CD1c-positive myeloid dendritic cell (primary cell): Measurements from ENCODE around the gene TDRD1.

Source experiments
- DNase-seq: peaks from one replicate; pipeline ENCODE4 v3.0.0-alpha.2; 2016; ENCODE audit errors: extremely low spot score

Gene TDRD1

GRCh38 chr10:114261076-114261475, 81.9 kb downstream of the TDRD1 start:
- DNase-seq = no peak

DNA sequence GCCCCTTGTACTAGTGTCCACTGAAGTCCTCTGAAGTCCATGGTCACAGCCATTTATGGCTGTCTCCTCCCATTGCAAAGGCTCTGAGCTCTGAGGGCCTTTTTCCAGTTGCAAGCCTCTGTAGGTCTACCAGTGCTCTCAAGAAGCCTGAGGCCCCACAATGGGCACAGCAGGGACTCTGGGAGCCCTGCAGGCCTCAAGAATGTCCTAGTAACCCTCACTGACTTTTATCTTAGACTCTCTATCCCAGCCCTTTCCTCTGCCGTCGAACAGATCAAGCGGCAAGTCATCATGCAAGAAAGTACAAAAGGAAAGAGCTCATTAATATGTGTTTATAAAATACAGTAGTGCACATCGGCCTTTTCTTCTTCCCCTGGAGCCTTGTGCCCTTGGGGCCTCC, 83.3 kb downstream of the TDRD1 start:
- no peak for DNase-seq

GRCh38 chr10:114265392-114266053, 86.4 kb downstream of the TDRD1 start:
- no peak for DNase-seq

- no peak for DNase-seq
Measured at GRCh38 chr10:114266521-114266920, 87.4 kb downstream of the TDRD1 start.

DNA sequence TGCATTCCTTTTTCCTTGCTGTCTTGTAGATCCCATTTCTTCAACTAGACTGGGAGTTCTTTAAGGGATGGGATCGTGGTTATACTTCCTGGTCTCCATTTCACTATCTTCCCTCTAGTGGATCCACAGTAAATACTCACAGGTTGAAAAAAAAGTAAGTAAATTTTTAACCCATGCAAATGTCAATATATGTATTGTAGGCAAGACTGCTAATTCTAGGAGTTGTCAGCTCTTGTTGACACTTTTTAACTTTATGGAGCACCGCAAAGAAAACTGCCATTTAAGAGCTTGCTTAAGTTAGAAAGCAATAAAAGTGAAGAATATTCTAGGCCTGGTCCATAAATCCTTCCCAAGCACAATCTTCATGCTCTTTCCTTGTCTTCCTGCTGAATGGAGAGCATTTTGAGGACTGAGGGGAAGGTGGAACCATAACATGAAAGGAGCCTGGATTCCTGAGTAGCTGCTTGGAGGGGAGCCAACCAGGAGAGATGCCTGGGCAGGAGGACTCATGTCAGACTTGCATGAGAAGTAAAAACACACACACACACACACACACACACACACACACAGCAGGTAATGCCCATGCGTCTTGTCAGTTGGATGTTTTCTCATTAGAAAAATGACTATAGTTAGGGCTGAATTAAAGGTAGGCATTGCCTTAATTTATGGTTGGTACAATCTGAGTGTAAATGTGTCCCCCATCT, 92.1 kb downstream of the TDRD1 start:
- DNase-seq = no peak

DNA sequence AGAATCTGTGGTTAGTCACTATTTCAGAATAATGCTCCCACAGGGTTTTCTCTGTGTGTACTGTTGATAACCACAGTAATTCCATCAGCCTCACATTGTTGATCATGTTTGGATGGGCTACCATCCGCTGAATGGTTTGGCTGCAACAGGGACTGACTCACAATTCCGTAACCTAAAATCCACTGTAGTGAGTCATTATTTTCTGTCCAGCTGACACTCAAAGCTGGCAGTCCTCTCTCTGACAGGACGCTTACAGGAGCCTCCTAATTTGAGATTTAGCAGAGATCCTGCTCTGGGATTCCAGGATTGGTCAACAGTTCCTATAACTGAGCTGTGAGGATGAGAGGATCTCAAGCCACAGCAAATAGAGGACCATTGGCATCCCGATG, 92.6 kb downstream of the TDRD1 start:
- DNase-seq = no peak

DNA sequence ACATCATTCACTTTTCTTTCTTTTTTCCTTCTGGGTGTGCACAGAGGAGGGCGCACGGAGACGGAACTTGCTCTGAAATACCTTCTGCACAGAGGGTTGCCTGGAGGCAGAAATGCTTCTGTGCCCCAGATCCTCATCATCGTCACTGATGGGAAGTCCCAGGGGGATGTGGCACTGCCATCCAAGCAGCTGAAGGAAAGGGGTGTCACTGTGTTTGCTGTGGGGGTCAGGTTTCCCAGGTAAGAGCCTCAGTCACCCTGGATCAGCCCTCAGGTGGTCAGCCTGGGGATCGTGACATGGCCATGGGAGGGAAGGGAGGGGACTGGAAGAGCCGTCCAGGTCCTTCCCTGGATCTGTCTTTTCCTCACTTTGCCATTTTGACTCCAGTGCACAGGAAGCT, 93.5 kb downstream of the TDRD1 start:
- DNase-seq = no peak

- DNase-seq = no peak
Measured at GRCh38 chr10:114273910-114274309, 94.8 kb downstream of the TDRD1 start.

DNA sequence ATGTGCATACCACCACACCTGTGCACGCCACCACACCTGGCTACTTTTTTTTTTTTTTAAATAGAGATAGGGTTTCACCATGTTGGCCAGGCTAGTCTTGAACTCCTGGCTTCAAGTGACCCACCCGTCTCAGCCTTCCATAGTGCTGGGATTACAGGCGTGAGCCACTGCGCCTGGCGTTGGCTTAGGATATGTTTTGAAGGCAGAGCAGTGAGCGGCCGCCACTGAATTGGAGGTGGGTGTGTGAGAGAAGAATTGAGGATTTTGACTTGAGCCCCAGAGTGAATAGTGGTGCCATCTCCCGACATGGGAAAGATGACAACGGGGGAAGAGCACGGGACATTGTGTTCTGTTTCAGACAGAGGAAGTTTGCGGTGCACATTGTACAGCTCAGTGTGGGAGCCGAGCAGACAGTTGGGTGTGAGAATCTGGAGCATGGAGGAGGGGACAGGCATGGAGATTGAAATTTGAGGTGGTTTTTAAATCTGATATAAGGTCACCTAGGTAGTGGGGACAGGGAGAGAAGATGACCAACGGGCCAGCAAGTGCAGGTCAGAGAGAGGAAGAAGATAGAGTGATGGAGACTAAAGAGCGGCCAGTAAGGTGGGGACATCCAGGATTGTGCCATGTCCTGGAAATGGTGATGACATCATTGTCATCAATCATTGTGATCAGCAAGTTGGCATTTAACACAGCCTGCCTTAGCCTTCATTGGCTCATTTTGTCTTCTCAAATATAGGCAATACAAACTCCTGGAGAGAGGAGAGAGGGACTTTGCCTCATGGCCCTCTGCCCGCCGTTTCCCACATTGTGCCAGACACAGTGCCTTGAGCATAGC, 95.7 kb downstream of the TDRD1 start:
- DNase-seq = no peak

DNA sequence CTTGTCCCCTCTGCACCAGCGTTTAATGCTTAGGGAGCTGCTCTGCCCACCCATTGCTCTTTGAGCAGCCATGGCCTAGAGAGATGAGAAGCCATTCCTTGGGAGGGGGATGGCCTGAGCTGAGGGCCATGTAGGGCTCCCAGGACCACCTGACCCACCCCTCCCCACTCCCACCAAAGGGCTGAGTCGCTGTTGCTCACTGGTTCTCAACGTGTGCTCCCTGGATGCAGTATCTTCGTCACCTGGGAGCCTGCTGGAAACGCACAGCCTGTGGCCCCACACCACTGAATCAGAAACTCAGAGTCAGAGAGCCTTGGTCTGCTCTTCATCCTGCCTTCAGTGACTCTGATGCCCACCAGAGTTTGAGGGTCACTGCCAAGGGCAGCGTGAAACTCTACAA, 96.9 kb downstream of the TDRD1 start:
- no peak for DNase-seq

DNA sequence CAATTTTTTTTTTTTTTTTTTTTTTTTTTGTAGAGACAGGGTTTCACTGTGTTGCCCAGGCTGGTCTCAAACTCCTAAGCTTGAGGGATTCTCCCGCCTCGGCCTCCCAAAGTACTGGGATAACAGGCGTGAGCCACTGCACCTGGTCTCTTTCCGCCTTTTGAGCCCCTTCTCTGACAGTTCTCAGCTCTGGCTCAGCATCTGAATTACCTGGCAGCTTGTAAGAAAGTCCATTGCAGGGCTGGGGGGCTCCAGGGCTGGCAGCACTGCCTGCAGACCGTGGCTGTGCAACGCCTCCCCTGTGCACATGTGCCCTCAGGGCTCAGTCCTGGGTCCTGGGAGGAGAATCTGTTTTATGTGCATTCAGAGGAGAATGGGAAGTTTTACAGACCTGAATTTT, 97.5 kb downstream of the TDRD1 start:
- no peak for DNase-seq

DNA sequence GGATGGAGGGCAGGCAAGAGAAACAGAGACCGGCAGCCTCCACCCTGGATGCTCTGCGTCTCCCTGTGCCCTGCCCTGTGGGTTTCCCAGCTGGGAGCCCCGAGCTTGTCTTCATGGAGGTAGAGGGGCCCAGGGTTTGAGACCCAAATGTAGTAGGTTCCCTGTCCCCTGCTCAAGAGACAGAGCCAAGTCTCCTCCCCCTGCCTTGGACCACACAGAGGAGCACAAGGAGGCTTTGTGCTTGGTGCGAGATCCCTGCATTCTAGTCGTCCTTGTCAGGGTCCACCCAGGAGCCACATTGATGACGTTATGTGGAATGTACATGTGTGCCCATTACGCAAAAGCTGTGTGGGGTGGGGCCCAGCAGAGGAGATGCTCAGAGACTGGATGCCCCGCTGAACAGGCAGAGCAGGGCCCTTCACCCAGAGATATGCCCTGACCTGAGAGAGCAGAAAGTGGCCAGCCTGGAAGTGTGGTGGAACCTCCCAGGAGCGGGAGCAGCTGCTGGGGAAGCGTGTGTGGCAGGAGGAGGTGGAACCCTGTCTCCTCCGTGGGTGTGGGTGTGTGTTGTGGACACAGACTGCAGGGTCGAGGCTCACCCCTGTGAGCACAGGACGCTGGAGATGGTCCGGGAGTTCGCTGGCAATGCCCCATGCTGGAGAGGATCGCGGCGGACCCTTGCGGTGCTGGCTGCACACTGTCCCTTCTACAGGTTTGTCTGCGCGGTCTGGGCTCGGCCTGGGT, 99.2 kb downstream of the TDRD1 start:
- DNase-seq = no peak

- no peak for DNase-seq
Measured at GRCh38 chr10:114278884-114279191, 99.7 kb downstream of the TDRD1 start.

DNA sequence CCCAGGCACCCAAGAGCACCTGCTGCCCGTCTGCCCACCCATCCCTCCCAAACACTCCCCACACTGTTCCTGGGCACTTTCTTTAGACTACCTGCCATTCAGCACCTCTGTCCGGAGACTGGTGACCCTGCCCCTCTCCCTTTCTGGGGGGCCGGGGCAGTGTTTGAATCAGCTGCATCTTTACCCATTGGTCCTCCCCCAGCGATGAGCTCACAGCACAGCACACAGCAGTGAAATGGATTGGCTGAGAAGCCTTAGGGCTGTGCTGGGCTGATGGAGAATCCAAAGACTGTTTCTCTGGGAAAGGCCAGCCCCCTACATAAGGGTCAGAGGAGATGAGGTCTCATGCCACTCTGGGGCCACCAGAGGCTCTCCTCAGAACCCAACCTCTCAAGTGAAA, 100.1 kb downstream of the TDRD1 start:
- no peak for DNase-seq

DNA sequence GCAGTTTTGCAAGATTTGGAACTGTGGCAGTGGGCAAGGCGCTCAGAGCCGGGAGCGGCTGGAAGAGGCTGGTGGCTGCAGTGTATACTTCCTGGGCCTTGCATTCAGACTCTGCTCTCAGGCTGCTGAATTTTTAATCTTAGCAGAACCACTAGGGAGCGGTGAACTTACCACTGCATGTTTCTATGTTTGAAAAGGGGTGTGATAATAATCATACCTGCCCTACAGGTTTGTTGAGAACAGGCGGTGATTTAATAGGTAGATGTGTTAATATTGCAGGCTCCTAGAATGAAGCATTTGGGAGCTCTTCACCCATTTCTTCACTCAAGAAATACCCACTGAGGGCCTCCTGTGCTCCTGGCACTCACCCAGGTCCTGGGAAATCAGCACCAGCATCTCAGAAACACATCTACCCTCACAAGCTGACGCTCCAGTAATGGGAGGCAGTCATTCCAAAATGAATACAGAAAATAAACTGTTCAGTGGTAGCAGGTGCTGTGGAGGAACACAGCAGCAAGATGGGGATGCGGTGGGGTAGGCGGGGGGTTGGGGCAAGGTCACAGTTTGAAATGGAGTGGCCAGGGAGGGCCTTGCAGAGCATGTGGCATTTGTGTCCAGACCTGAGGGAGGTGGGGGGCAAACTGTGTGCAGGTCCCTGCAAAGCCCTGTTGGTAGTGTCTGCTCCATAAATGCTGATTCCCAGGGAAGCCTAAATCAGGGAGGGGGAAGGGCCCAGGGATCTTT, 100.9 kb downstream of the TDRD1 start:
- no peak for DNase-seq

- DNase-seq = no peak
Measured at GRCh38 chr10:114281006-114281405, 101.9 kb downstream of the TDRD1 start.

- no peak for DNase-seq
Measured at GRCh38 chr10:114281461-114281860, 102.3 kb downstream of the TDRD1 start.
